Measurements from ENCODE around the gene ADAMTSL1.

The ADAMTSL1 gene

GRCh38 chr9:18636781-18637180 lies 162.8 kb downstream of the ADAMTSL1 start:
- Mint-ChIP-seq H3K27me3 (no peaks in the 10 kb centered on the region), H3K27ac (no peak overlapping the region), H3K9me3 (no peaks in the 10 kb centered on the region), H3K4me1 (no peaks in the 10 kb centered on the region), H3K4me3 (no peak overlapping the region), H3K36me3 (no peaks in the 10 kb centered on the region)
- DNase-seq = no peak
- CTCF ChIA-PET = no interaction called here

GRCh38 chr9:18638371-18639249 lies 164.7 kb downstream of the ADAMTSL1 start:
- Mint-ChIP-seq H3K27me3 (no peaks in the 10 kb centered on the region), H3K9me3 (no peaks in the 10 kb centered on the region), H3K4me3 (no peak overlapping the region), H3K27ac (no peak overlapping the region), H3K4me1 (no peaks in the 10 kb centered on the region), H3K36me3 (no peaks in the 10 kb centered on the region)
- no peak for DNase-seq
- CTCF ChIA-PET = no interaction called here

- Mint-ChIP-seq H3K27me3 (no peaks in the 10 kb centered on the region), H3K4me3 (no peak overlapping the region), H3K4me1 (no peaks in the 10 kb centered on the region), H3K9me3 (no peaks in the 10 kb centered on the region), H3K27ac (no peak overlapping the region), H3K36me3 (no peaks in the 10 kb centered on the region)
- CTCF ChIA-PET = no interaction called here
- no peak for DNase-seq
Measured at GRCh38 chr9:18639911-18640310, 166.0 kb downstream of the ADAMTSL1 start.

GRCh38 chr9:18658804-18659705 lies 185.1 kb downstream of the ADAMTSL1 start:
- no peaks in the 10 kb centered on the region for H3K36me3 Mint-ChIP-seq
- H3K4me1 Mint-ChIP-seq = no peaks in the 10 kb centered on the region
- CTCF ChIA-PET = no interaction called here
- H3K27ac Mint-ChIP-seq = peak overlapping the region; percentile 11
- H3K9me3 Mint-ChIP-seq = no peaks in the 10 kb centered on the region
- no peak overlapping the region for H3K4me3 Mint-ChIP-seq
- no peak for DNase-seq
- no peaks in the 10 kb centered on the region for H3K27me3 Mint-ChIP-seq

GRCh38 chr9:18660001-18660400 lies 186.0 kb downstream of the ADAMTSL1 start:
- no peaks in the 10 kb centered on the region for H3K4me1 Mint-ChIP-seq
- H3K36me3 Mint-ChIP-seq = no peaks in the 10 kb centered on the region
- no peak overlapping the region for H3K27ac Mint-ChIP-seq
- no peaks in the 10 kb centered on the region for H3K27me3 Mint-ChIP-seq
- CTCF ChIA-PET = interaction anchor here (0.6 kb wide), 1 partner anchor 405 kb away, joined by 3 read pairs; no protein-coding TSS in a partner anchor
- H3K4me3 Mint-ChIP-seq = no peak overlapping the region
- no peak for DNase-seq
- no peaks in the 10 kb centered on the region for H3K9me3 Mint-ChIP-seq

GRCh38 chr9:18662320-18662719 lies 188.4 kb downstream of the ADAMTSL1 start:
- H3K27me3 Mint-ChIP-seq = no peaks in the 10 kb centered on the region
- no peak overlapping the region for H3K27ac Mint-ChIP-seq
- CTCF ChIA-PET = no interaction called here

GRCh38 chr9:18665947-18666346 lies 192.0 kb downstream of the ADAMTSL1 start:
- H3K9me3 Mint-ChIP-seq = no peaks in the 10 kb centered on the region
- no peaks in the 10 kb centered on the region for H3K4me1 Mint-ChIP-seq
- H3K36me3 Mint-ChIP-seq = no peaks in the 10 kb centered on the region
- no peak overlapping the region for H3K4me3 Mint-ChIP-seq
- no peak for DNase-seq
- CTCF ChIA-PET = no interaction called here
- H3K27me3 Mint-ChIP-seq = no peaks in the 10 kb centered on the region
- H3K27ac Mint-ChIP-seq = no peak overlapping the region

More at GRCh38 chr9:18662320-18662719, 188.4 kb downstream of the ADAMTSL1 start:
- H3K4me3 Mint-ChIP-seq = no peak overlapping the region
- H3K36me3 Mint-ChIP-seq = no peaks in the 10 kb centered on the region
- H3K9me3 Mint-ChIP-seq = no peaks in the 10 kb centered on the region
- DNase-seq = no peak
- no peaks in the 10 kb centered on the region for H3K4me1 Mint-ChIP-seq

- no peaks in the 10 kb centered on the region for H3K27me3 Mint-ChIP-seq
- CTCF ChIA-PET = no interaction called here
Measured at GRCh38 chr9:18666348-18666747, 192.4 kb downstream of the ADAMTSL1 start.

GRCh38 chr9:18666986-18667772 lies 193.2 kb downstream of the ADAMTSL1 start:
- H3K4me1 Mint-ChIP-seq = no peaks in the 10 kb centered on the region
- H3K9me3 Mint-ChIP-seq = no peaks in the 10 kb centered on the region
- H3K27ac Mint-ChIP-seq = no peak overlapping the region
- no peak for DNase-seq
- no peaks in the 10 kb centered on the region for H3K27me3 Mint-ChIP-seq
- CTCF ChIA-PET = no interaction called here
- no peaks in the 10 kb centered on the region for H3K36me3 Mint-ChIP-seq
- no peak overlapping the region for H3K4me3 Mint-ChIP-seq

More at GRCh38 chr9:18666348-18666747, 192.4 kb downstream of the ADAMTSL1 start:
- Mint-ChIP-seq H3K27ac (no peak overlapping the region), H3K36me3 (no peaks in the 10 kb centered on the region), H3K4me1 (no peaks in the 10 kb centered on the region), H3K4me3 (no peak overlapping the region), H3K9me3 (no peaks in the 10 kb centered on the region)
- no peak for DNase-seq

- no peaks in the 10 kb centered on the region for H3K9me3 Mint-ChIP-seq
Measured at GRCh38 chr9:18668944-18669343, 195.0 kb downstream of the ADAMTSL1 start.

GRCh38 chr9:18672706-18673105 lies 198.8 kb downstream of the ADAMTSL1 start:
- CTCF ChIA-PET = no interaction called here
- no peak overlapping the region for H3K4me3 Mint-ChIP-seq
- no peaks in the 10 kb centered on the region for H3K9me3 Mint-ChIP-seq
- no peaks in the 10 kb centered on the region for H3K36me3 Mint-ChIP-seq
- no peak for DNase-seq
- H3K27me3 Mint-ChIP-seq = no peaks in the 10 kb centered on the region
- no peaks in the 10 kb centered on the region for H3K4me1 Mint-ChIP-seq
- H3K27ac Mint-ChIP-seq = no peak overlapping the region

More at GRCh38 chr9:18668944-18669343, 195.0 kb downstream of the ADAMTSL1 start:
- Mint-ChIP-seq H3K4me3 (no peak overlapping the region), H3K27ac (no peak overlapping the region), H3K27me3 (no peaks in the 10 kb centered on the region), H3K4me1 (no peaks in the 10 kb centered on the region), H3K36me3 (no peaks in the 10 kb centered on the region)
- CTCF ChIA-PET = interaction anchor here (0.7 kb wide), 1 partner anchor 210 kb away, joined by 3 read pairs; no protein-coding TSS in a partner anchor
- DNase-seq = no peak

GRCh38 chr9:18673179-18673578 lies 199.2 kb downstream of the ADAMTSL1 start:
- CTCF ChIA-PET = no interaction called here
- Mint-ChIP-seq H3K4me1 (no peaks in the 10 kb centered on the region), H3K27me3 (no peaks in the 10 kb centered on the region), H3K27ac (no peak overlapping the region), H3K36me3 (no peaks in the 10 kb centered on the region), H3K4me3 (no peak overlapping the region), H3K9me3 (no peaks in the 10 kb centered on the region)
- no peak for DNase-seq

- Mint-ChIP-seq H3K27ac (no peak overlapping the region), H3K36me3 (no peaks in the 10 kb centered on the region), H3K9me3 (no peaks in the 10 kb centered on the region), H3K27me3 (no peaks in the 10 kb centered on the region), H3K4me1 (no peaks in the 10 kb centered on the region), H3K4me3 (no peak overlapping the region)
- CTCF ChIA-PET = no interaction called here
- DNase-seq = no peak
Measured at GRCh38 chr9:18675332-18675731, 201.4 kb downstream of the ADAMTSL1 start.

GRCh38 chr9:18675973-18676372 lies 202.0 kb downstream of the ADAMTSL1 start:
- Mint-ChIP-seq H3K9me3 (no peaks in the 10 kb centered on the region), H3K36me3 (no peaks in the 10 kb centered on the region), H3K27ac (no peak overlapping the region), H3K27me3 (no peaks in the 10 kb centered on the region), H3K4me3 (no peak overlapping the region), H3K4me1 (no peaks in the 10 kb centered on the region)
- no peak for DNase-seq
- CTCF ChIA-PET = no interaction called here

Measured in activated naive CD4-positive, alpha-beta T cell treated with anti-CD3 and anti-CD28 coated beads, Interleukin-2, amount 10 ng/mL, durations not matched to agents 7 days and 5 days (primary cell).